Endothelial cell of umbilical vein (primary cell): Measurements from ENCODE around the gene LZTS2. TPM values are rescaled to one million over a fixed set of nuclear protein-coding genes. Genes with fewer than 3 reads are reported as not detected.

ENCODE experiments used
- BruUV-seq: library from RNA; stranded (reverse); fragments of 400-500 nt; replicated peaks from 2 replicates; lab custom pipeline; 2021; lab: Mats Ljungman, UMichigan
- CTCF ChIA-PET: fragments of 300-600, 350-600 bp; sonication (Branson Sonifier 250); formaldehyde crosslinking; loops from one replicate; lab custom pipeline; 2021; ENCODE audit warnings: antibody characterized with exemption, inconsistent platforms; lab: Charles Lee
- POLR2A ChIA-PET: fragments of 300-600, 350-600 bp; sonication (Branson Sonifier 250); formaldehyde crosslinking; loops from one replicate; lab custom pipeline; 2021; ENCODE audit warnings: antibody characterized with exemption, inconsistent platforms; lab: Charles Lee
- DNase-seq: peaks from one replicate; pipeline ENCODE4 v3.0.0-alpha.2; 2011; ENCODE audit warnings: low read depth, low spot score
- FAIRE-seq: peaks from 2 replicates; lab custom pipeline; 2011; peaks lifted over from hg19 to GRCh38; lab: Jason Lieb, UNC
- H2AFZ ChIP-seq: 2 replicates; pipeline ENCODE4 v1.6.0; 2012; ENCODE audit warnings: low read depth, low read length, control low read depth, inconsistent platforms
- H3K27ac ChIP-seq: 2 replicates; pipeline ENCODE4 v1.5.1; 2011; ENCODE audit warnings: low read depth, mild to moderate bottlenecking, control low read depth, low read length, moderate library complexity; ENCODE audit not compliant: insufficient read depth
- H3K27me3 ChIP-seq, 2 experiments: 2 replicates each; pipeline versions ENCODE4 v1.6.0 to v1.6.1; 2011; ENCODE audit warnings: low read length in 2 of 2, mixed read lengths in 1 of 2; ENCODE audit not compliant: control insufficient read depth in 2 of 2, insufficient read depth in 2 of 2
- H3K36me3 ChIP-seq, 2 experiments: 2 replicates in 1 of 2; 3 replicates in 1 of 2; pipeline ENCODE4 v1.5.1; 2011; ENCODE audit warnings: low read length in 2 of 2, mild to moderate bottlenecking in 1 of 2, moderate library complexity in 1 of 2; ENCODE audit not compliant: control insufficient read depth in 2 of 2, insufficient read depth in 2 of 2; ENCODE audit errors: extremely low read depth in 1 of 2
- H3K4me1 ChIP-seq: 3 replicates; pipeline ENCODE4 v1.5.1; 2011; ENCODE audit warnings: mild to moderate bottlenecking, low read length; ENCODE audit not compliant: control insufficient read depth, insufficient read depth; ENCODE audit errors: extremely low read depth
- H3K4me2 ChIP-seq: 2 replicates; pipeline ENCODE4 v1.6.1; 2011; ENCODE audit warnings: low read length, control low read depth, mixed read lengths; ENCODE audit not compliant: insufficient read depth
- H3K4me3 ChIP-seq, 3 experiments: fragments of 200-600 bp in 1 of 3; sonication (generic), shearing (Covaris generic) in 1 of 3; replicated peaks in 1 of 3; 2 replicates each; pipeline ENCODE4 v1.5.1; 2011 to 2016; ENCODE audit warnings: control low read depth in 3 of 3, low read length in 3 of 3, mild to moderate bottlenecking in 2 of 3, inconsistent platforms in 1 of 3, low read depth in 1 of 3, moderate library complexity in 1 of 3; ENCODE audit not compliant: insufficient read depth in 1 of 3
- H3K79me2 ChIP-seq: 2 replicates; pipeline ENCODE4 v1.6.0; 2012; ENCODE audit warnings: low read length, inconsistent platforms; ENCODE audit not compliant: control insufficient read depth, insufficient read depth
- H3K9ac ChIP-seq: replicated peaks from 2 replicates; pipeline ENCODE3; 2011; ENCODE audit warnings: low read length, control low read depth; ENCODE audit not compliant: insufficient read depth; ENCODE audit errors: extremely low read depth
- H3K9me1 ChIP-seq: replicated peaks from 3 replicates; pipeline ENCODE4 v1.6.0; 2011; ENCODE audit warnings: mild to moderate bottlenecking, low read length; ENCODE audit not compliant: control insufficient read depth, insufficient read depth; ENCODE audit errors: extremely low read depth
- H3K9me3 ChIP-seq: replicated peaks from 2 replicates; pipeline ENCODE4 v1.5.1; 2012; ENCODE audit warnings: low read length, inconsistent platforms; ENCODE audit not compliant: control insufficient read depth, insufficient read depth
- H4K20me1 ChIP-seq: replicated peaks from 2 replicates; pipeline ENCODE3; 2011; ENCODE audit warnings: mild to moderate bottlenecking, low read length; ENCODE audit not compliant: control insufficient read depth, insufficient read depth; ENCODE audit errors: extremely low read depth
- CTCF ChIP-seq, 2 donors: IDR thresholded peaks; 1 replicate in 1 of 2; 2 replicates in 1 of 2; pipeline ENCODE4 v1.5.1; 2011; ENCODE audit warnings: low read length in 2 of 2, mild to moderate bottlenecking in 2 of 2, moderate library complexity in 2 of 2, control low read depth in 1 of 2, inconsistent platforms in 1 of 2, low read depth in 1 of 2; ENCODE audit not compliant: insufficient read depth in 1 of 2; ENCODE audit errors: extremely low read depth in 1 of 2
- EZH2 ChIP-seq: IDR thresholded peaks from 2 replicates; pipeline ENCODE4 v1.6.1; 2012; ENCODE audit warnings: borderline replicate concordance, low read depth, mild to moderate bottlenecking, moderate library complexity, low read length, inconsistent platforms; ENCODE audit not compliant: severe bottlenecking
- FOS ChIP-seq: IDR thresholded peaks from 2 replicates; pipeline ENCODE4 v1.6.1; 2011; ENCODE audit warnings: mild to moderate bottlenecking, low read length, moderate library complexity, borderline replicate concordance; ENCODE audit not compliant: insufficient read depth
- GATA2 ChIP-seq: IDR thresholded peaks from 2 replicates; pipeline ENCODE4 v1.7.0; 2011; ENCODE audit warnings: low read depth, mild to moderate bottlenecking, moderate library complexity, mixed read lengths, low read length; ENCODE audit not compliant: insufficient read length, insufficient read depth
- JUN ChIP-seq: IDR thresholded peaks from 2 replicates; pipeline ENCODE4 v1.6.1; 2011; ENCODE audit warnings: borderline replicate concordance, low read depth; ENCODE audit not compliant: insufficient read length, insufficient read depth
- MAX ChIP-seq: IDR thresholded peaks from 2 replicates; pipeline ENCODE4 v1.6.1; 2011; ENCODE audit not compliant: insufficient read depth, insufficient read length
- MYC ChIP-seq: IDR thresholded peaks from one replicate; pipeline ENCODE4 v1.6.1; 2011; ENCODE audit warnings: mild to moderate bottlenecking, low read depth, low read length
- POLR2A ChIP-seq: IDR thresholded peaks from 2 replicates; pipeline ENCODE4 v1.6.1; 2012; ENCODE audit warnings: low read depth, mild to moderate bottlenecking, control low read depth, low read length
- POLR2AphosphoS5 ChIP-seq: IDR thresholded peaks from 2 replicates; pipeline ENCODE4 v1.6.1; 2012; ENCODE audit warnings: low read depth, mild to moderate bottlenecking, control low read depth, low read length, moderate library complexity; ENCODE audit not compliant: insufficient read depth
- dilution Hi-C: fragments of 300-500 bp; cut with MboI; formaldehyde crosslinking; loops from one replicate; pipeline ENCODE4 v1.15.0; 2019; ENCODE audit warnings: low sequenced_read_pairs; ENCODE audit not compliant: extremely low pct_ligation_motif_present
- intact Hi-C: fragments of 100-400 bp; cut with micrococcal nuclease; formaldehyde crosslinking; loops from one replicate; pipeline ENCODE4 v1.10.0; 2022
- polyA plus RNA-seq, 4 experiments: library from polyadenylated mRNA; depleted of rRNA in 3 of 4; stranded (reverse) in 3 of 4; unstranded in 1 of 4; fragments of >200 nt; gene quantifications; 2 replicates each; pipeline versions ENCODE4 v1.2.1 to v1.2.3, GENCODE V29; 2011 to 2012; ENCODE audit warnings: missing spikeins in 1 of 4
- total RNA-seq: library from RNA; stranded (reverse); gene quantifications from 2 replicates; pipeline ENCODE4 v1.2.3, GENCODE V29; 2021

Gene LZTS2
- total and polyA plus RNA-seq, 2 donors (not counting 3 experiments of a cell fraction or from before 2014, with no cell fraction given), result 70.8 to 79.5 TPM

GRCh38 chr10:101038484-101038883 is 38.9 kb downstream of the LZTS2 start:
- dilution Hi-C loops (no loop called here), intact Hi-C loops (no loop called here)
- no peaks in the 10 kb centered on the region for H3K9me1 ChIP-seq
- POLR2A ChIA-PET, result no interaction called here
- FAIRE-seq (no peak), DNase-seq (no peak)
- no peaks in the 10 kb centered on the region for H3K27me3 ChIP-seq
- H3K27ac ChIP-seq, result no peak overlapping the region
- no peaks in the 10 kb centered on the region for H4K20me1 ChIP-seq
- H2AFZ ChIP-seq, result no peak overlapping the region
- no peaks in the 10 kb centered on the region for H3K9me3 ChIP-seq
- H3K36me3 ChIP-seq, result peaks cover 18 to 46% of the 10 kb centered on the region in 2 experiments
- BruUV-seq, result no TSS peak
- H3K79me2 ChIP-seq, result peaks cover 7% of the 10 kb centered on the region
- peaks cover 9% of the 10 kb centered on the region for H3K4me1 ChIP-seq
- CTCF ChIA-PET, result interaction anchor here (0.7 to 9.9 kb wide), 7 partner anchors 8 to 329 kb away, joined by 3 to 165 read pairs (median 66); partner anchors contain the start of genes KAZALD1, PDZD7 and SFXN3
- TF ChIP-seq MYC (no peak), EZH2 (no peak), POLR2AphosphoS5 (no peak), CTCF (IDR thresholded peaks at IDR 0.05; ENCODE audit: extremely low read depth in 1 of 2, insufficient read depth in 1 of 2, low read depth in 1 of 2, low read length in 2 of 2) (no peak), JUN (no peak), POLR2A (no peak), FOS (no peak), GATA2 (no peak), MAX (no peak)
- no peak overlapping the region for H3K4me3 ChIP-seq
- H3K9ac ChIP-seq, result no peak overlapping the region
- H3K4me2 ChIP-seq, result no peak overlapping the region
